PFSK-1 (cell line): ENCODE data around the gene RNASEH2B.

ENCODE experiments used
- FOXP2 ChIP-seq: optimal IDR thresholded peaks from 2 replicates; pipeline ENCODE3; 2011; ENCODE audit warnings: borderline replicate concordance, control low read depth, inconsistent platforms; ENCODE audit not compliant: insufficient read depth; ENCODE audit errors: extremely low read length, extremely low read depth
- POLR2AphosphoS5 ChIP-seq: IDR thresholded peaks from 2 replicates; pipeline ENCODE4 v1.6.1; 2012; ENCODE audit warnings: low read depth, mild to moderate bottlenecking, control low read depth, low read length, moderate library complexity
- REST ChIP-seq, 2 experiments: IDR thresholded peaks; 2 replicates each; pipeline versions ENCODE4 v1.6.1 to v1.8.0; 2011 to 2012; ENCODE audit warnings: low read depth in 2 of 2, low read length in 2 of 2, control low read depth in 1 of 2, inconsistent platforms in 1 of 2, mild to moderate bottlenecking in 1 of 2, moderate library complexity in 1 of 2; ENCODE audit not compliant: insufficient read depth in 1 of 2
- SIN3A ChIP-seq: IDR thresholded peaks from 2 replicates; pipeline ENCODE4 v1.6.1; 2012; ENCODE audit warnings: mild to moderate bottlenecking, low read length, moderate library complexity, borderline replicate concordance; ENCODE audit not compliant: insufficient read depth
- TAF1 ChIP-seq: IDR thresholded peaks from 2 replicates; pipeline ENCODE4 v1.6.1; 2012; ENCODE audit warnings: low read length, control low read depth, borderline replicate concordance; ENCODE audit not compliant: insufficient read depth

Gene RNASEH2B

GRCh38 chr13:50891206-50891605 lies 18.4 kb upstream of the RNASEH2B start:
- TF ChIP-seq POLR2AphosphoS5 (no peak), FOXP2 (no peak), TAF1 (no peak), REST (IDR thresholded peaks at IDR 0.05; ENCODE audit: insufficient read depth in 1 of 2, low read depth in 2 of 2, low read length in 2 of 2) (no peak), SIN3A (no peak)

GRCh38 chr13:50892210-50892944 lies 17.2 kb upstream of the RNASEH2B start:
- TF ChIP-seq SIN3A = no peak

- TF ChIP-seq REST (IDR thresholded peaks at IDR 0.05; ENCODE audit: insufficient read depth in 1 of 2, low read depth in 2 of 2, low read length in 2 of 2) (no peak), FOXP2 (no peak), TAF1 (no peak), SIN3A (no peak), POLR2AphosphoS5 (no peak)
Measured at GRCh38 chr13:50893211-50893852, 16.3 kb upstream of the RNASEH2B start.

- TF ChIP-seq FOXP2 (no peak), SIN3A (no peak), REST (IDR thresholded peaks at IDR 0.05; ENCODE audit: insufficient read depth in 1 of 2, low read depth in 2 of 2, low read length in 2 of 2) (no peak), TAF1 (no peak), POLR2AphosphoS5 (no peak)
Measured at GRCh38 chr13:50894012-50894411, 15.6 kb upstream of the RNASEH2B start.

- TF ChIP-seq FOXP2 (no peak), SIN3A (no peak), POLR2AphosphoS5 (no peak)
Measured at GRCh38 chr13:50894504-50894903, 15.1 kb upstream of the RNASEH2B start.

- no peak for TF ChIP-seq FOXP2
- TF ChIP-seq SIN3A = no peak
- no peak for TF ChIP-seq TAF1
- TF ChIP-seq POLR2AphosphoS5 = no peak
- no peak for TF ChIP-seq REST (IDR thresholded peaks at IDR 0.05; ENCODE audit: insufficient read depth in 1 of 2, low read depth in 2 of 2, low read length in 2 of 2)
Measured at GRCh38 chr13:50898338-50898737, 11.3 kb upstream of the RNASEH2B start.
